Lung (tissue), 12 donors: ENCODE measurements around the gene ZNF827. TPM values are rescaled to one million over a fixed set of nuclear protein-coding genes. Genes with fewer than 3 reads are reported as not detected.
A peak's percentile ranks its signal among the peaks of the same experiment; 100 is the strongest.

ENCODE experiments used
- ATAC-seq: fragments of 200-7000 bp; cut with Tn5 transposase; one replicate; pipeline ENCODE4 v1.9.1; 2020; ENCODE audit warnings: moderate number of reproducible peaks; ENCODE audit not compliant: insufficient read depth, low FRiP score
- DNase-seq, 3 donors: peaks; one replicate each; pipeline ENCODE4 v3.0.0-alpha.2; 2013 to 2017
- H3K27ac ChIP-seq, 2 donors: one replicate each; pipeline ENCODE4 v1.5.1; 2013; ENCODE audit warnings: mild to moderate bottlenecking in 2 of 2, moderate library complexity in 2 of 2, control low read depth in 1 of 2, inconsistent platforms in 1 of 2, low read depth in 1 of 2, low read length in 1 of 2
- H3K27me3 ChIP-seq, 3 donors: one replicate each; pipeline ENCODE4 v1.5.1; 2013; ENCODE audit warnings: low read length in 2 of 3; ENCODE audit not compliant: control insufficient read depth in 3 of 3, insufficient read depth in 3 of 3
- H3K36me3 ChIP-seq, 4 donors: one replicate each; pipeline ENCODE4 v1.5.1; 2013; ENCODE audit warnings: low read length in 4 of 4, mild to moderate bottlenecking in 1 of 4, moderate library complexity in 1 of 4; ENCODE audit not compliant: control insufficient read depth in 4 of 4, insufficient read depth in 4 of 4
- H3K4me1 ChIP-seq, 5 donors: one replicate each; pipeline ENCODE4 v1.5.1; 2013; ENCODE audit warnings: low read length in 5 of 5, mild to moderate bottlenecking in 2 of 5, moderate library complexity in 1 of 5; ENCODE audit not compliant: control insufficient read depth in 5 of 5, insufficient read depth in 5 of 5
- H3K4me3 ChIP-seq: one replicate; pipeline ENCODE4 v1.5.1; 2013; ENCODE audit warnings: mild to moderate bottlenecking, control low read depth, moderate library complexity
- H3K9ac ChIP-seq, 2 donors: one replicate each; pipeline ENCODE4 v1.5.1; 2013; ENCODE audit warnings: low read length in 2 of 2, control low read depth in 1 of 2; ENCODE audit not compliant: insufficient read depth in 1 of 2
- H3K9me3 ChIP-seq, 4 donors: one replicate each; pipeline ENCODE4 v1.5.1; 2013; ENCODE audit warnings: low read length in 3 of 4, mild to moderate bottlenecking in 1 of 4, moderate library complexity in 1 of 4; ENCODE audit not compliant: control insufficient read depth in 4 of 4, insufficient read depth in 3 of 4
- WGBS, 2 donors: extraction: QIAGEN DNeasy Blood & Tissue Kit; methylation state at CpG; one replicate each; pipeline ENCODE4 v1.1.7; 2013; 5-methylcytosine and 5-hydroxymethylcytosine counted together
- polyA plus RNA-seq, 2 donors: library from polyadenylated mRNA; stranded (reverse); fragments of 200-250 nt; gene quantifications; one replicate each; pipeline ENCODE4 v1.2.1, GENCODE V29; 2013
- total RNA-seq, 2 donors: library from RNA; depleted of rRNA in 1 of 2; stranded (reverse); fragments of >200 nt in 1 of 2; gene quantifications; one replicate each; pipeline ENCODE4 v1.2.1, GENCODE V29; 2014 to 2021
- TF ChIP-seq, protein P1 (sequence below): IDR thresholded peaks from 2 replicates; pipeline ENCODE4 v1.5.1; 2012; ENCODE audit warnings: mild to moderate bottlenecking; ENCODE audit errors: control extremely low read depth, extremely low read depth
- donor health status: control.
- donor health status: control.
- donor health status: Bipolar disorder and iron deficiency.
- donor health status: healthy.
- donor health status: DM: yes; HTN: yes; CAD: no.

Gene ZNF827
- total and polyA plus RNA-seq, 4 donors: 2.7 to 27.4 (median 8.2) TPM

DNA sequence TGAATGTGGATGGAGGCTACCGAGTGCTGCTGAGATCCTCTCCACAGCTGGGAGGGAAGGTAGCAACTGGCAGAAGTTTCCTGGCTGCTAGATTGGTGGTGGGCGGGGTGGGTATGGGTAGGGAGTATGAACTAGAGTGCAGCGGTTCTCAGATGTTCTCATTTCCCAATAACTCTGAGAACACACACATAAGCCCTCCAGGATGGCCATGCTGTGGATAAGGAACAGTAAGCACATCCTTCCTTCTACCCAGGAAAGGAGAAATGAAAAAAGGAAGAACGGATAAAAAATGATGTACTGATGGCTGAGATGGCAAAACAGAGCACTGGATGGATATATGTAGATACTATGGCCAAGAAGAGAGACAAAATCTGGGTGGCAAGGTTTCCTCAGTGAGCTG, 116.0 kb downstream of the ZNF827 start:
- WGBS, 2 donors: 36 to 74% methylated on average over 4 of the region's 4 CpGs

DNA sequence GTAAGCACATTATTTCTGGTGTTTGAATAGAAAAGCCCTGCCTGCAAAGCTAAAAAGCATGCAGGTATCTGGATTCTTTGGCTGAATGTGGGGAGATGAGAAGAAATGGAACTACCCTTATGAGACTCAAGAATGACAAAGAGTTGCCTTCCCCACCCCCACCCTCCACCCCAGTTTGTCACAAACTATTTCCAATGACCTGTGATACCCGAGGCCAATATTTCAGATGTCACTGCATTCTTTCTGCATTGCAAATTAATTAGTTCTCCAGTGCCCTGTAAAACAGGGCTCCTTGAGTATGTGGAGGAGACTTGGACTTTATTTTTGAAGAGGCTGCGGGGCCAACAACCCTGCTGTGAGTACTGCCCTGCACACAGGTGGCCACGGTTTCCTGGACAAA, 116.4 kb downstream of the ZNF827 start:
- TF ChIP-seq, protein P1, sequence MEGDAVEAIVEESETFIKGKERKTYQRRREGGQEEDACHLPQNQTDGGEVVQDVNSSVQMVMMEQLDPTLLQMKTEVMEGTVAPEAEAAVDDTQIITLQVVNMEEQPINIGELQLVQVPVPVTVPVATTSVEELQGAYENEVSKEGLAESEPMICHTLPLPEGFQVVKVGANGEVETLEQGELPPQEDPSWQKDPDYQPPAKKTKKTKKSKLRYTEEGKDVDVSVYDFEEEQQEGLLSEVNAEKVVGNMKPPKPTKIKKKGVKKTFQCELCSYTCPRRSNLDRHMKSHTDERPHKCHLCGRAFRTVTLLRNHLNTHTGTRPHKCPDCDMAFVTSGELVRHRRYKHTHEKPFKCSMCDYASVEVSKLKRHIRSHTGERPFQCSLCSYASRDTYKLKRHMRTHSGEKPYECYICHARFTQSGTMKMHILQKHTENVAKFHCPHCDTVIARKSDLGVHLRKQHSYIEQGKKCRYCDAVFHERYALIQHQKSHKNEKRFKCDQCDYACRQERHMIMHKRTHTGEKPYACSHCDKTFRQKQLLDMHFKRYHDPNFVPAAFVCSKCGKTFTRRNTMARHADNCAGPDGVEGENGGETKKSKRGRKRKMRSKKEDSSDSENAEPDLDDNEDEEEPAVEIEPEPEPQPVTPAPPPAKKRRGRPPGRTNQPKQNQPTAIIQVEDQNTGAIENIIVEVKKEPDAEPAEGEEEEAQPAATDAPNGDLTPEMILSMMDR: no peak
- DNase-seq: no peak
- H3K9ac ChIP-seq: no peak overlapping the region
- no peaks in the 10 kb centered on the region for H3K27me3 ChIP-seq
- no peak overlapping the region for H3K27ac ChIP-seq
- peaks cover 0 to 13% (median 0%) of the 10 kb centered on the region in 4 donors for H3K36me3 ChIP-seq
- H3K9me3 ChIP-seq: no peaks in the 10 kb centered on the region
- ATAC-seq: no peak
- WGBS, 2 donors: 81 to 85% methylated on average over 3 of the region's 3 CpGs
- H3K4me3 ChIP-seq: no peak overlapping the region
- H3K4me1 ChIP-seq: peaks cover 0 to 5% (median 2%) of the 10 kb centered on the region in 5 donors

More for the DNA sequence above, 116.0 kb downstream of the ZNF827 start:
- DNase-seq: no peak
- Histone ChIP-seq H3K27me3 (no peaks in the 10 kb centered on the region), H3K36me3 (peaks cover 0 to 9% (median 0%) of the 10 kb centered on the region in 4 donors), H3K4me3 (no peak overlapping the region), H3K27ac (no peak overlapping the region), H3K9me3 (no peaks in the 10 kb centered on the region), H3K4me1 (peaks cover 0 to 5% (median 2%) of the 10 kb centered on the region in 5 donors), H3K9ac (no peak overlapping the region)
- TF ChIP-seq, protein P1: no peak
- no peak for ATAC-seq

DNA sequence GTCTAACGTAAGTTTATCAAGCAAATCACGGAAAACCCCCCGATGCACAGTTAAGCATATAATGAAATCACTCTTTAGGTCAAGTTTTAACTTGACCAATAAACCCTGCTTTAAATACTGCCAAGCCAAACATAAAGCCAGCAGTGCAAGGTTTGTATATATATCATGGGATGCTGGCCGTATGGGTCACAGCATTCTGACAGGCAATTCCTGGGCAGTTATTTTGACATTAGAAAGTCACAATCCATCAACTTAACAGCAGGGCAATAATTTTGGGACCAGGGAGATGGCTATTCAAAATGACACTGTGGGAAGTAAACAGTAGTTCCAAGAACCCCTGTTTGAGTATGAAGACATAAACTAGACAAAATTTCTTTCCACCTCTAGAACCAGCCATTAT, 116.9 kb downstream of the ZNF827 start:
- DNase-seq (no peak), ATAC-seq (no peak)
- Histone ChIP-seq H3K9me3 (no peaks in the 10 kb centered on the region), H3K27ac (no peak overlapping the region), H3K9ac (no peak overlapping the region), H3K36me3 (peaks cover 0 to 14% (median under 1%) of the 10 kb centered on the region in 4 donors), H3K4me3 (no peak overlapping the region), H3K4me1 (peaks cover 0 to 5% (median 2%) of the 10 kb centered on the region in 5 donors), H3K27me3 (no peaks in the 10 kb centered on the region)
- TF ChIP-seq, protein P1: no peak
- 91% methylated on average over 4 of the region's 4 CpGs for WGBS, 2 donors

DNA sequence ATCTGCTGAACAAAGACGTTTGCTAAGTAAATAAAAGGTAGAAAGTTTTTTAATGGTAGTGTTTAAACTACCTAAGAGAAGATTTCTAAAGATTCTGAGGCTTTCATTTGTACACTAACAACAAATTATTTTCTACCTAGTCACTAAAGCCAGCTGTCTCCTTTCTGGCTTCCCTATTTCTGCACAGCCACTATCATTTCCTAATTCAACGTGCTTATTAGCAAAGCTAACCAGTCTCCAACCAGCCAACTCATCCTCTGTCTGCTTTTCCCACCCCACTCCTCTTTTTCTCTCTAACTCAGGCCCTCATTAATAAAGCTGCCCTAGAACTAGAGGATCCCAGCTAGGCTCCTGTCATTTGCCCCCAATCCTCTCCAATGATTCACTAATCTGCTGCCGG, 118.2 kb downstream of the ZNF827 start:
- H3K9me3 ChIP-seq: no peaks in the 10 kb centered on the region
- no peak overlapping the region for H3K4me3 ChIP-seq
- H3K36me3 ChIP-seq: peaks cover 0 to 16% (median 2%) of the 10 kb centered on the region in 4 donors
- no peak overlapping the region for H3K9ac ChIP-seq
- DNase-seq (peak in 1 of 3 donors; percentile 7), ATAC-seq (no peak)
- H3K27me3 ChIP-seq: no peaks in the 10 kb centered on the region
- no peak overlapping the region for H3K27ac ChIP-seq
- TF ChIP-seq, protein P1: no peak
- 57 to 72% methylated on average over 3 of the region's 3 CpGs for WGBS, 2 donors
- peaks cover 0 to 5% (median 2%) of the 10 kb centered on the region in 5 donors for H3K4me1 ChIP-seq
